ENCODE measurements around the gene ARHGAP33.

- TF ChIP-seq CTCF (conservative IDR thresholded peaks at IDR 0.05 in 1 of 2, IDR thresholded peaks at IDR 0.05 in 1 of 2; ENCODE audit: extremely low read depth in 1 of 2, insufficient read depth in 1 of 2, low read depth in 1 of 2, low read length in 2 of 2): no peak
- no peak for TF ChIP-seq EZH2 (IDR thresholded peaks at IDR 0.05; ENCODE audit: borderline replicate concordance, low read length)
These were observed 35.9 kb upstream of the ARHGAP33 start for GRCh38 chr19:35739275-35740107.
